T1000 (cell line): ENCODE measurements around the gene SESTD1.

Experiments
- DNase-seq: peaks from one replicate; lab custom pipeline; 2025; ENCODE audit warnings: mixed read lengths; lab: John Stamatoyannopoulos, UW

Gene SESTD1

DNA sequence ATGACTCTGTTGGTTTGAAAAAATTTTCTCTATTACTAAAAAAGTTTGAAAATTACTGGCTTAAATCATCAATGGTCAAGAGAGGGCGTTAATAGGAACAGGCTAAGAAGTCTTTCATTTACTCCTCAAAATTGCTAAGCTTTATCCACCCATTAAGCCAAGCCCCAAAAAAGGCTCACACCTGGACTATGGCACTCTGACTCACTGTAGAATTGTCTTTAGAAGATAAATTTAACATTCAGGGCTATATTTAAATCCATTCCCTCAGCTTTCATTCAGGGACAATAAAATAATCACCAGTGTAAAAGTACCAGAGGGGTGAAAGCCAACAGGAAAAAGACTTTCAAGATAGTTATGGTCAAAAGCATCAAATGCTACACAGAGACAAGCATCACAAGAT lies 80.0 kb downstream of the SESTD1 start:
- DNase-seq = no peak

DNA sequence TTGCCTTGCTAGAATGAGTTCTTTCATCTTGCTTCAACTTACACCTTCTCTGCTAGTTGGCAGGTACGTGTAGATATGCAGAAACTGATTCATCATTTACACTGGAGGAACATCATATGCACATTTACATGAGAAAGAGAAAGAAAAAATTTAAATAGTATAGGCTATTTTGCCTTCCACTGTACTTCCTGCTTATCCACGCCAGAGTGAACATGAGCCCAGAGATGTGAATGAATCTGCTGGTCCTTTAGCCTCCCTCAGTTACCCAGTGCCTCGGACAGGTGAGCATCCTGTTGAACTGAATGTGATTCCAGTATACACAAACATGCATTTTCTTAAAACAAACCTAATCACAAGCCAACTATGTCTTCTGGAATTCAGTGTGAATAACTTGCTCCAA lies 83.6 kb downstream of the SESTD1 start:
- no peak for DNase-seq

DNA sequence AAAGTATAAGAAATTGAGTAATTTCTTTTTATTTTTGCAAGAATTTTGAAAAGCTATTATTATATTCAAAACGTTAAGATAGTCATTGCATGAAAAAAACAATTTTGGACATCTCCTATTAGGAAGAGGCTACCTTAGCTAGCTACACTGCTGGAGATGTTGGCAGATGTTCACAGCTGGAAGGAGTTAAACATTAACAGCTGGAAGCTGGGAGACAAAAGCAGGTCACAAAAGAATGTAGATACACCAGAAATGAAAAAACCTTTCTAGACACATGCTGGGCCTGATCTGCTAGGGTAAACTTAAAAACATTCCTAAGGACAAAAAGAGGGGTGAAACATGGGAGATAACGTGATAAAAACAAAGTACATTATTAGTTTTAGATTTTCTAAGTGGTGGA lies 84.4 kb downstream of the SESTD1 start:
- DNase-seq = no peak

DNA sequence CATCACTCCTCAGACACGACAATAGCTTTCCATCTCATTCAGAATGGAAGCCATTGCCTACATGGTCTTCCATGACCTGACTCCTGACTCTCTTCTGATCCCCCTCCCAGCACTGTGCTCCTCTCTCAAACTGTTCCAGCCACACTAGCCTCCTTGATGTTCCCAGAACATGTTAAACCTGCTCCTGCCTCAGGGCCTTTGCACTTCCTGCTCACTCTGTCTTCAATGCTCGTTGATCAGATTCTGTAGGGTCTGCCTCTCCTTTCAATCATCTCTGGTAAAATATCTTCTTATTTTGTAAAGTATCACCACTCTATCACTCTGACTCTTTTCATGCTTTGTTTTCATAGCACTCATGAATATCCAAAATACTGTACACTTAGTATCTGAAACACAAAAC lies 84.9 kb downstream of the SESTD1 start:
- no peak for DNase-seq

DNA sequence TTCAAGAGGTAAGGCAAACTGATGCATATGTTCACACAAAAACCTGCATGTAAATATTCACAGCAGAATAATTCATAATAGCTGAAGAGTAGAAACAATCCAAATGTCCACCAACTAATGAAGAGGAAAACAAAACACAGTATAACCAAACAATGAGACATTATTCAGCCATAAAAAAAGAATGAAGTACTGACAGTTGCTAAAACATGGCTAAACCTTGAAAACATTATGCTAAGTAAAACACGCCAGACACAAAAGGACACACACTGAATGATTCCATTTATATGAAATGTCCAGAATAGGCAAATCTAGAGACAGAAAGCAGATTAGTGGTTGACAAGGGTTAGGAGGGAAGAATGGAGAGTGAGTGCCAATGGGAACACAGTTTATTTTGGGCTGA lies 86.9 kb downstream of the SESTD1 start:
- DNase-seq = no peak

DNA sequence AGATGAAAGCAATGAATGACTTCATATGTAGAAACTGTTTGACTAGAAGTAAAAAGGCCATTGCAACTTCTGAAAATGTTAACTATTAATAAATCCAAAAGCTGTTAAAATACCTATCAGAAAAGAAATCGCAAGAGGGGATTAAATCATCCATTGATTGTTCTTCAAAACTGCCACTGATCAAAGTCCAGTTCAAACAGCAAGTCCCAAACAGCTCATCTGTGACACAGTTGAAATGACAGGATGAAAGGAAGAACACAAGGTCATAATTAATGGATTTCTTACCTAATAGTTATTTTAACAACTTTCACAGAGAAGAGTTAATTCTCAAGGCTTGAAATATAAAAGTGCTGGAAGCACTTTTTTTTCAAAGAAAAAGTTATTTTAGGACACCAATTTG lies 90.4 kb downstream of the SESTD1 start:
- DNase-seq = no peak

DNA sequence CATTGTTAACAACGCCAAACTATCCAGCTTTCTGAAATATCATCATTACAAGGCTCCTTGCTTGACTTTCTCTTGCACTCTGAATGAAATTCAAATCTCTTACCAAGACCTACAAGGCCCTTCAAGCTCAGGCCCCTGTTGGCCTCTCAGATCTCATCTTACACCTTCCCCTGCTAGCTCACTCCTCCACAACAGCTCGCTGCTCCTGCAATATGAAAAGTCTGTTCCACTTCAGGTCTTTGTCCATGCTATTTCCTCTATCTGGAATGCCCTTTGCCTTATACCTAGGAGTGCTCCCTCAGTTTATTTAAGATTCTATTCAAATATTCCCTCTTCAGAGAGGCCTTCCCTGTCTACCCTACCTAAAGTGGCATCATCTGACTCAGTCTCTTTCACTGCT lies 91.7 kb downstream of the SESTD1 start:
- no peak for DNase-seq

DNA sequence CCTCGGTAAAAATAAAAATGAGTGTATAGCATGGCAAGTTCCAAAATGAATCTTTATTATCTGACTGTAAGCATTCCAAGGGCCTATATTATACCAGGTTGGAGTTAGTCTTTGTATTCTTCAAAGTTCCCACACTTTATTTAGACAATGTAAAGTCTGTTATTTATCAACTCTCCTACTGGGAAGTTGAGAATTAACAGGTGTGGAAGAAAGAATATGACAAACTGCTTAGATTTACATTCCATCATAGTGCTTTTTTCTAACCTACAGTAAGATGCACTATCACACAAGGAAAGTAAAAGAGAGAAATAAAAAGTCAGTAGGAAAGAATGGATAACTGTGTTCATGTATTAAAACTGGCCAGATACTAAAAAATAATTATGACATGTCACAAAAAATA lies 93.3 kb downstream of the SESTD1 start:
- DNase-seq = no peak

DNA sequence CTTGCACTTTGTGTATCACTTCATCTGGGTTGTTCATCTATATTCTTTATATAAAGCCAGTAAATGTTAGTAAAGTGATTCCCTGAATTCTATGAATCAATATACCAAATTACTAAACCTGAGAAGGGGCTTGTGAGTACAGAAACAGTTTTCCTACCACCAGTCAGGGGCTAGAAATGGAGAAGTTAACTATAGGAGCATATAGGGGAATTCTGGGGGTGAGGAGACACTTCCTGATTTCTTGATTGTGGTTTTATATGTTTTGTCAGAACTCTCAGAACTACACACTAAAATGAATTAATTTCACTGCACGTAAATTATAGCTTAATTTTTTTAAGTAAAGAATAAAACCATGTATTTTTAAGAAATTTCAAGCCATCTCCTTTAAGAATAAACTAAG lies 93.7 kb downstream of the SESTD1 start:
- no peak for DNase-seq

DNA sequence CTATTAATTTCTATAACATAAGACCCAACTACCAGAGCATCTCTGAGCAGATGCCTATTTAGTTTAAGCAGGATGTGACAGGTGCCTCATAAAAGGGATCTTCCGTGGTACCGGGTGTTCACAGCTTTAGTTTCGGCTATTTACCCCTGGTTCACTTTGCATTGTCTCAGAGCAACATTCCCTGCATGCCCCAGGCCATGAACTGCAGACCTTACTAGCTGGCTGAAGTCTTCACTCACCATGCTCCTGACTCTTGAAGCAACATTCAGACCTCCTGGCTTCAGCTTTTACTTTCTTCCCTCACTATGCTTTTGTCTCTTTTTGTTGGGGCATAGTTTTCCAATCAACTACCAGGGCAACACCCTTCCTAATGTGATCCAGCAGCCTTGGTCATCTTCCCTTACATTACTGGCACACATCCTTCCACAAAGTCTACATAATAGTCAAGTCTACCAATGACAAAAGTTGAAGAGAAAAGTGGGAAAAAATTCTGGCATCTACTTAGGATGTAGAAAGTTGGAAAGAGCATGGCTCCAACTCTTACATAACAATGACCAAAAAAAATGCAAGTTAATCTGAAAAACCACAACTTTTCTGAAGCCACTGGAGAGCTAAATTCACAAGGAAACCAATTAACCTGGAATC lies 99.2 kb downstream of the SESTD1 start:
- no peak for DNase-seq

DNA sequence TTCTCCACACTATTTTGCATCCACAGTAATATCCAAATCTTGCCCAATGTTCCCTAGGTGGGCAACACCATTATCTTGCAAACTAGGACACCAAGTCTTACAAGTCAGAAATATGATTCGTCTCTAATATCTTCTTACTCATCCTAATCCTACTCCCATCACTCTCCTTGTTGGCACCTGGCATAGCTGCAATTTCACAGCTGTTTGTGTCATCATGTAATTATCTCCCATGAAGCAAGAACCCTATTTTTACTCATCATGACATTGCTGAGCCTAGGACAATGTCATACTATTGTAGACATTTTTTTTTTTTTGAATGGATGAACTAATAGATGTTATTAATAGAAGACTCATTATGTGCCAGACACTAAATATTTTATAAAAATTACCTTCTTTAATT lies 123.4 kb downstream of the SESTD1 start:
- no peak for DNase-seq

DNA sequence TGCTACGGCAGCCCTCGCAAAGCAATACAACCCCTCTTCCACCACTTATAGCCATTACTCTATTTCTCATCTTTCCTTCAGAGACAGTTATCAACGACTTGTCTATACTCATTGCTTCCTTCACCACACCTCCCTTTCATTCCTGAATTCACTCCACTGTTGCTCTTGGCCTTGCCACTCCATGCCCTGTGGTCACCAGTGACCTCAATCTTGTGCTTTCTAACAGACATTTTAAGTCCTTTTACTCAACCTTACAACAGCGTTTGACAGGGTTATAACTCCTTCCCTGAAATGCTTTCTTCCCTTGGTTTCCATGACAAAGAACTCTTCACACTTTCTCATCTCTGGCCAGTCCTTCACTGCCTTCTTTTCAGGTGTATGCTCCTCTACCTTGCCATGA lies 124.1 kb downstream of the SESTD1 start:
- no peak for DNase-seq

DNA sequence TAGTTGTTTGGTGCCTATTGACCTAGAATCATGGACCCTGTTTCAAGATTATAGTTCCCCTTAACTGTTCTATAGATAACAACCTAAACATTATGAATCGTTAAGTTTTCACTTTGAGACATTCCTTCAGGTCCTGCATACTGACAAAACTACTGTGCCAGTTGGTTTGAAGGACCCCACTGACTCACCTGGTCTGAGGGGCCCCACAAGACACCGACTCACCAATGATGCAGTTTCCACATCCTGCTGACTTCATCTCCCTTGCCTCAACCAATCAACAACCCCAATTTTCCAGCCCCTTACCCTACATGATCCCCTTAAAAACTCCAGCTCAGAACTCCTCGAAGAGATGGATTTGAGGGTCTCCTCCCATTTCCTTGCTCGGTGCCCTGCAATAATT lies 125.1 kb downstream of the SESTD1 start:
- DNase-seq = no peak

DNA sequence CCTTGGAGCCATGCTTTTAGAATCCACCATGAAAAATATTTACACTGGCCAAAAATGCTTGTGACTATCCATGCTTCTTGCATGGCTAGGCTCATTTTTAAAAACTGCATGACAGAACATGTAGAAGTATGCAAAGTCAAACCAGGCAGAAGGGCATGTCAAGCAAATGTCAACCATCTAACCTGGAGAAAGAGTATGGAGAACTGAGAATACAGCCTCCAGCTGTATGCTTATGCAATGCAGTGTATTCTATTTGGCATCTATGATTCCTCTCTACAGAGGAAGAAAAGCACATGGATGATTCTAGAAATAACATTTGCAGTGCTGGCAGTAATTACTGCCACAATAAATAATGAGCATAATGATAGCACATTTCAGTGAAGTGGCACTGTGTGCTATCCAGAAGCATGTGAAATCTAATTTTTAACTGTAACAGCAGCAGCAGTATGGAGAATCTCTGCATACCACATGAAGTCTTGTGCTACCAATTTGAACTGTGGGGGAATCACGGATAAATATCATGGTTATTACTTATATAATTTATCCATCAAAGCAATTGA lies 127.4 kb downstream of the SESTD1 start:
- no peak for DNase-seq

DNA sequence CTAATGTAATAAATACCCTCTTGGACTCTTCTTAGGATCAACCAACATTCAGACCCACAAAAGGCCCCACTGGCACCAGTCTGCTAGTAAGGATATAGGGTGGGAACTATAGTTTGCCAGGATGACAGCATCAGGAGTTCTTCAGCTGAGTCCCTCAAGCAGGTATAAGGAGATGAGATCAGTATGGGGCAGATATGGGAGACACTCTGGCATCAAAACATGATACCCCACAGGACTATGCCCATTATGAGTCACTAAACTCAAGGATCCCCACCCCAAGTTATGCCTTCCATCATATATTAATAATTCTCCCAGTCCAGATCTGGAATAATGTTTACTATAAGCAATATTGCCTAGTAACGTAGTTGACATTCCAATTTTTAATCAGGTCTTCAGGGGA lies 131.6 kb downstream of the SESTD1 start:
- DNase-seq = no peak

DNA sequence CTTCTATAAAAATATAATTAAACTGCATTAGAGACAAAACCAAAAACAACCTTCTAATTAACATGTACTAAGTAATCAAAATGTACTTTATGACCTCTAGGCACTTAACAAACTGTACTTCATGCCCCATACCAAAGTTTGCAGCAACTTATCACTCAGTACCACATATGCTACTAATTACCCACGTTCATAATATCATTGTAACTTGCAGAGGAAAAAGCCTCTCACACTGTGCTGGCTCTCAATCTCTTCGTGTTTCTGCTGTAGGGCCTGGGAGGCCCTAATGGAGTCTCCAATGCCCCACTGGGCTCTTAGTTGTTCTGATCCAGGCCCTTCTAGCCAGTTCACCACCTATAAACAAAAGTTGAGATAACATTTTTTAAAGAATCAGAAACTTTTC lies 132.6 kb downstream of the SESTD1 start:
- DNase-seq = no peak

DNA sequence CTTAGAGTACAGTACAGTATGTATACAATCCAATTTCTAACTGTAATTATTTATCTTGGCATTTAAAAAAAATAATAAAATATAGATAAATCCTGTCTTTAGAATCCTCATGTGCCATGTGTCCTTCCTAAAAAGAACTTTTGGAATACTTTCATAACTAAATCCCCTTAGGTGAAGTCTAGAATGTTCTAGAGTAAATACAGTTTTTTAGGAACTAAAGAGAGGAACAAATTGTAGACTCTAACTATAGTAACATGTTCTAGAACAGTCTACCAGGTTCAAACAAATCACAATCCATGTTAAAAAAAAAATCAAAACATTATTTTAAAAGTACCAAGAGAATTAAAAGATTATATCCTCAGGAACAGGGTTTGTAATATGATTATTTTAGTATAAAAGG lies 134.1 kb downstream of the SESTD1 start:
- DNase-seq = no peak

DNA sequence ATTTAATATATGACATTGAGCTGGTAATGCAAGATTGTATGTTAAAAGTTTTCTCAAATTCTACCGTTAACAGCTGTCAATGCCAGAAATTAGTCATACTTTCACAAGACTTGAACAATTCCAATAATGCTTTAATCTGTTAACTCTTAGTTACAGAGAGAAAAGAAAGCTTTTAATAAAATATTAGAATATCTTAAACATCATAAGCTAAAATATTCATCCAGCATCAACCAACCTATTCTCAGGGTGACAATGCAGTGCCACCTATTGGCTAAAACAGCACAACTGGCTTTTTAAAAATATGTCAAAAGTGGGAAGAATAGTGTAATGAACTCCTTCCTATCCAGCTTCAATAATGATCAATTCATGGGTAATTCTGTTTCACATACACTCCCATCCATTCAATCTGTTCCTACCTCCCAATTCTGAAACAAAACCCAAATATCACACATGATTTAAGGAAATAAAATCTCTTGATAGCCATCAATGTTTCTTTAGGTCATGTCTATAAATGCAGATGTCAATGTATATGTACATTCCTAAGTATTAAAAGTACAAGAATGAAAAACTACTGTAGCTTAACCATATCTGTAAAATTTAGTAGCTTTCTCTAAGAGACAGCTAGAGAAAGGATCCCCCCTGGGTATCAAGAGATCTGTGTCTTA lies 134.9 kb downstream of the SESTD1 start:
- no peak for DNase-seq

DNA sequence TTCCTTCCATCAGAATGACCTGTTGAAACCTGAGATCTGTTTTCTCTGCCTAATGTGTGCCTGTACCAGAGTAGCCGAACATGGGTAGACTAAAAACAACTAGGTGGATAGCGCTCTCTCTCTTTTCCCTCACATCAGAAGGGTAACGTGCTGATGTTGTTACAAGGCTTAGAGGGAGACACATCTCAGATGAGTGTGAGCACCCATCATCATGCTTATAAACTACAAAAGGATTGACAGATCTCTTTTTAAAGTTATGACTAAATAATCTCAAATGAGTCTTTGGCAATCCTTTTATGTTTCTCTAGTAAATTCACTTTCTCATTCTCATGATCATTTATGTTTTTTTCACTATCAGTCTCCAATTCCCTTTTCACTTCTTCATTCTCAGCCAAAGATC lies 139.2 kb downstream of the SESTD1 start:
- DNase-seq = no peak

DNA sequence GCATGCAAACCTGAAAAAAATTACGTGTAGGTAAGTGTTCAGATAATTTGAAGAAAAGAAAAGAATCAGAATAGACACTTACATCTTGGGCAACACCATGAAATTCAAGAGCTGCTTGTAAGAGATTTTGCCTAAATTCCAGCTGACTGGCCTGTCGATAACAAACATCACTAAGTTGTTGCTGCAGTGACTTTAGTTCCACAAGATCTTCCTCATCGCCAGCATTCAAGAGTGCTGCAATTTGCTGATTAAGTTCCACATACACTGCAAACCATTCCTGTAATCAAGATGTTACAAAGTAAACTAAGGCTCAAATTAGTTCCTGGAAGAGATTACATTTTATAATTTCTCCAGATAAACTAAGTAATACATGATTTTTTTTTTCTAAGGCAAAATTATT lies 140.3 kb downstream of the SESTD1 start:
- no peak for DNase-seq

DNA sequence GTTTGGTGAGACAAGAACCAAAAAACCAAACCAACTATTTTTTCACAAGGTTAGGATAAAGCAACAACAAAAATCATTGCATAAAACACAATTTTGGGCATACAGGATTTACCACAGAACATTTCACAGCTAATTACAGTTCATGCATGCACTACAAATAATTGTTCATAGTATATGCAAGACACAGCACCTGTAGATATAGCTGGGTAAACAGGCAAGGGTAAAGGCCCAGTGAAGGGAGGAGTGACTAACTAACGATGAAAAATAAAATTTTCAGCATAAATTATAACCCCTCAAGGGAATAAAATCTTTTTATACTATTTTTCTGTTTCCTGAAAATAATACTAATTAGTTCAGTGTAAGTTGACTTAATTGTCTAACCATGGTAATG lies 141.4 kb downstream of the SESTD1 start:
- DNase-seq = no peak

DNA sequence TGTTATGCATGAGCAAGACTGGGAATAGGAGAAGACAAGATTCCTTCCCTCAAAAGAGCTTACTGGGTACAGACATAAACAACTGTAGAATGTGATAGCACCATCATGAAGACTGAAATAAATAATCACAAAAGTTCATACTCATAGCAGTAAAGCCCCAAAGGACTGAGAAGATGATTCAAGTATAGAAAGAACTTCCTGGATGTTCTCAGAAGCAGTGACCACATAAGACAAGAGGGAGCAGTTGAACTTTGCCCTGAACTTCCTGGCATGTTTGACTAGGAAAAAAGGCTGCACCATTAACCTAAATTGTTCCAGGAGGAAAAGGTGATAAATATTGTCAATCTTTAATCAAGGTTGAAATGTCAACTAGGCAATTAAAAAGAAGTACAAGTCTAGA lies 156.9 kb downstream of the SESTD1 start:
- no peak for DNase-seq

DNA sequence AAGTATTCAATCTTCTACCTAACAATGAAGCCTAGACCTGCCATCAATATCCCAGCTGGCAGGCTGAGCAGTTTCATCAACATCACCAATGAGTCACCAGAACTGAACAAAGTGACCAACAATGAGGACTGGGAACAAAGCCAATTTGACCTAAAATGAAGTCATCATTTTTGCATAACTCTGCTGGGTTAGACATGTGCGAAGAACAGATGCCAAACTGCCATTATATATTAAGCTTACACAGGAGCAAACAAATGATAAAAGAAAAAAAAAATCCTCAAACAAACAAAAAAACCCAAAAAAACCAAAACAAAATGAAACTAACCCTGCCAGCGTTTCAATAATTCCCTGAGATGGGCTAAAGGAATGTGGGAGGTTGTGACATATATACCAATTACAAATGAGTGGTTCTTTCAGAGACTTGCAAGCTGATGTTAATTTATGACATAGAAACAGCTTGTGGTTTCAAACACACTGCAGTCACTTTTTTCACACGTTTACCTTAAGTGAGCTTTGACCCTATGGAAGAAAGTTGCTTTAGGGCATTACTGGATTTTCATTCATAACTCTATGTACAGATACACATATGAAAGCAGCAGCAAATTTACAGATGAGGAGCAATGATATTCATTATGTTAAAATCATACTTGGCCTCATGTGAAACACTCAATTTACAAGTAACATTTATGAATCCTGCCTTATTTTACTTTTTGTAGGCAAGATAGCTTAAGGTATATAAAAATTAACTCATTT lies 157.8 kb downstream of the SESTD1 start:
- peak; percentile 51 for DNase-seq
